WI38 (cell line): ENCODE data around the gene MAD1L1.

ENCODE experiments used
- H3K4me3 ChIP-seq: 2 replicates; pipeline ENCODE4 v1.5.1; 2011; ENCODE audit warnings: low read depth, mild to moderate bottlenecking, control low read depth, low read length
- TF ChIP-seq, protein P1 (sequence below): IDR thresholded peaks from 2 replicates; pipeline ENCODE4 v1.5.1; 2012; ENCODE audit warnings: low read depth, mild to moderate bottlenecking, control low read depth, low read length

The MAD1L1 gene

DNA sequence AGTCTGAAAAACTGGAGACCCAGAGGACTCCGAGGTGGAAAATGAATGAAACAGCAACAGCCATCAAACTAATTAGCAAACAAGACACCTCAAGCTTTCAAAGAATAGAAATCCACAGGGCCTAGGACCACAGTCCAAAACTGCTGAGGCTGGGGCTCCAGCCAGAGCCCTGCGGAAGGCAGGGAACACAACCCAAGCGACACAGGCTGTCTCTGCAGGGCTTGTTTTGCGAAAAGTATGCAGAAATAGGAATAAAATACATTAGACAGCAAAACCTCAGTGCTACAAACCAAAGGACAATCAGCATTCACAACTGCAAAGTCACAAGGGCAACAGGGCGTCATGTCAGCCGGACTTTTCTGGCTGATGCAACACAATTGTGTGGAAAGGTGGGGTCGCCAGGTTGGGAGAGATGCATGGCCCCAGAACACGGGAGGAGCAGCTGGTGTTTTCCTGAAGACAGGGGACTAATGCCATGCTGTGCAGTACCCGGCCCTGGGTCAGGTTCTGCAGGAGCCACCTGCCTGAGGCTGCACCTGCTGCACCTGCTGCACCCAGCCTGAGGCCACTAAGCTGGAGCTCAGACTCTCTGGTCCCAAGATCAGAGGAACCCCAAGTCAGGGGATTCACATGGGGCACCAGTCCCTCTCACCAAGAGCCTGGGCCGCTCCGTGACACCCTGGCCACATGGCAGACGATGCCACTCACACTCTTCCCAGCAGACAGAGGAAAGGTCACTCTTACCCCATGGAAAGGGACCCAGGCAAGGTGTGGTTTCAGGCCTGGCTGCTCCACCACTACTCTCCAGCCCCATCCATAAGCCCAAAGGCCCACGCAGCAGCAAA lies 74.2 kb downstream of the MAD1L1 start:
- H3K4me3 ChIP-seq, result no peak overlapping the region
- TF ChIP-seq, protein P1, sequence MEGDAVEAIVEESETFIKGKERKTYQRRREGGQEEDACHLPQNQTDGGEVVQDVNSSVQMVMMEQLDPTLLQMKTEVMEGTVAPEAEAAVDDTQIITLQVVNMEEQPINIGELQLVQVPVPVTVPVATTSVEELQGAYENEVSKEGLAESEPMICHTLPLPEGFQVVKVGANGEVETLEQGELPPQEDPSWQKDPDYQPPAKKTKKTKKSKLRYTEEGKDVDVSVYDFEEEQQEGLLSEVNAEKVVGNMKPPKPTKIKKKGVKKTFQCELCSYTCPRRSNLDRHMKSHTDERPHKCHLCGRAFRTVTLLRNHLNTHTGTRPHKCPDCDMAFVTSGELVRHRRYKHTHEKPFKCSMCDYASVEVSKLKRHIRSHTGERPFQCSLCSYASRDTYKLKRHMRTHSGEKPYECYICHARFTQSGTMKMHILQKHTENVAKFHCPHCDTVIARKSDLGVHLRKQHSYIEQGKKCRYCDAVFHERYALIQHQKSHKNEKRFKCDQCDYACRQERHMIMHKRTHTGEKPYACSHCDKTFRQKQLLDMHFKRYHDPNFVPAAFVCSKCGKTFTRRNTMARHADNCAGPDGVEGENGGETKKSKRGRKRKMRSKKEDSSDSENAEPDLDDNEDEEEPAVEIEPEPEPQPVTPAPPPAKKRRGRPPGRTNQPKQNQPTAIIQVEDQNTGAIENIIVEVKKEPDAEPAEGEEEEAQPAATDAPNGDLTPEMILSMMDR, result no peak

DNA sequence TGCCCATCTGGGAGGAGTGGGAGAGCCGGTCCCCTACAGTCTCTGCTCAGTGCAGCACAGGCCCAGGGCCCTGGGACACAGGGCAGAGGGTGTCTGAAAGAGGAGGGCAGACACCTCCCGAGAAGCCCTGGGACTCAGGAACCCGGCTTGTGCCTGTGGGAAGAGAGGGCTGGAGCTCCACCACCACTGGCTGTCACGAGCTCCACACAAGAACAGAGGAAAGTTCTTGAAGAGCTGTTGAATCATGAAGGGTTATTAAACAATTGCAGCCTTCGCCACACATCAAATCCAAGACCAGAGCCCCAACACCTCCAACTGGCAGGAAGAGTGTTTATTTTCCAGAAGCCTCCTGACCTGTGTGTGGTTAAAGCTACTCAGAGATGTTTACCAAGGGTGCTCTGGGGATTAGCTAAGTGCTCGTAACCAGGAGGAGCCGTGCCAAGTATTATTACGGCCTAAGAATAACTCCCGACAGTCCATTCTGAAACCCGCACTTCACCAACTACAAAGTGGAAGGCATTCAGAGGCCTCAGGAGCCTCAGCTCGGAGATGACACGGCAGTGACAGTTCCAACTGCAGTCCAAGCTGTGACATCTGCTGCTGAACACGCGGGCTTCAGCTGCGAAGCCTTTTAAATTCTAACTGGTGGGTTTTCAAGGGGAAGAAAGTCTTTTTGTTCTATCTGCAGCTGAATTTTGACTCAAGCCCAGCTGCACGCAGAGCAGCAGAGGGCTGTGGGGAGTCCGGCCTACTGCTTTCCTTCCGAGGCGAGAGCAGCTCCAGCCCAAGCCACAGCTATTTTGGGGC lies 75.1 kb downstream of the MAD1L1 start:
- no peak overlapping the region for H3K4me3 ChIP-seq
- TF ChIP-seq, protein P1, result no peak

DNA sequence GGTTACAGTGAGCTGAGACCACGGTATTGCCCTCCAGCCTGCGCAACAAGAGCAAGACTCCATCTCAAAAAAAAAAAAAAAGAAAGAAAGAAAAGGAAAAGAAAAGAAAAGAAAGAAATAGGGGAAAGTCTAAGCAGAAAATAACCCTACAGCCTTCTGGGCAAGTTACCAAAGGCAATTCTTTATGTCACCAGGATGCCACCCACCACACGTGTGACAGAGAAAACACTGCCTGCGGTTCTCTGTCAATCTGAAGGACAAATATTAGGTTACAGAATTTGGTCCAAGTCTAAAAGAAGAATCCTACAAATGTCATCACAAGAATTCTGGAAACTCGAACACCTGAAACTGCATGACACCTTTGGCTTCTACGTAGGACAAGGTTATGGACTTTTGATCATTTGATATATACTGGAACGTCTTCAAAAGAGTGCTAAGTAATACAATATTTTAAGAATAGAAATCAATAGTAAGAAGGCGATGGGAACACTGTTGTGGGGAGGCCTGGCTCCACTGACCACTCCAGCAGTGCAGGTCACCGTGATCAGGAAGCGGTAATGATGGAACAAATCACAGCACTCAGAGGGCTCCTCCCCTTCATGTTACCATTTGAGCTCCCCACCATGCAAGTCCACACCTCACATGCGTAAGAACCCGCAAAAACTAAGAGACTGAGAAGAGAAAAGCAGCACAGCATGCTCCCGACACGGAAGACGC lies 75.8 kb downstream of the MAD1L1 start:
- H3K4me3 ChIP-seq, result no peak overlapping the region
- TF ChIP-seq, protein P1, result no peak

DNA sequence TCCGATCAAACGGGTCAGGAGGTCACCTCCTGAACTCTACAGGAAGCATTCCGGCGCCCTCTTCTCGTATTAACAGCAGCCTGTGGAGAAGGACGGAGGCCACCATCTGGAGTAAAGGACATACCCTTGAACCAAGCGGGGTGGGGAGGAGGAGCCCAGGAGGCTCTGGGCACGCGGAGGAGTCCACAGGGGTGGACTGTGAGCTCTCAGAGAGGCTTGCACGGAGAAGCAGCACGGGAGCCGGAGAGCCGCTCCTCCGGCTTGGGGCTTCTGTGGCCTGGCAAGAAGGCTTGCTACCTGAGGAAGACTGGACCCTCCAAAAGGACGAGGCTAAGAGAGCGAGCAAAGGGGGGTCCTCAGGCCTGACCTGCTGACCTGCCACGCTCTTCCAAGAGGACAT lies 77.9 kb downstream of the MAD1L1 start:
- no peak overlapping the region for H3K4me3 ChIP-seq
- TF ChIP-seq, protein P1, result no peak

DNA sequence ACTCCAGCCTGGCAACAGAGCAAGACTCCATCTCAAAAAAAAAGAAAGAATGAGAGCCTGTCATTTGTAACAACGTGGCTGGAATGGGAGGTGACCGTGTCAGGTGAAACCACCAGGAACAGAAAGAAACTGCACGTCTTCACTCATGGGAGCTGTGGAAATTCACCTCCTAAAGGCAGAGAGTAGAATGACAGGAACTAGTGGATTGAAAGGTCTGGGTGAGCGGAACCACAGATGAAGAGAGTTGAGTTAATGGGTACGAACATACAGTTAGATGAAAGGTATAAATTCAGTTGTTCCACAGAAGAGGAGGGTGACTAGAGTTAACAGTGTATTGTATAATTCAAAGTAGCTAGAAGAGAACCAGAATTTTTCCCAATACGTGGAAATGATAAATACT lies 78.6 kb downstream of the MAD1L1 start:
- no peak overlapping the region for H3K4me3 ChIP-seq
- TF ChIP-seq, protein P1, result no peak

DNA sequence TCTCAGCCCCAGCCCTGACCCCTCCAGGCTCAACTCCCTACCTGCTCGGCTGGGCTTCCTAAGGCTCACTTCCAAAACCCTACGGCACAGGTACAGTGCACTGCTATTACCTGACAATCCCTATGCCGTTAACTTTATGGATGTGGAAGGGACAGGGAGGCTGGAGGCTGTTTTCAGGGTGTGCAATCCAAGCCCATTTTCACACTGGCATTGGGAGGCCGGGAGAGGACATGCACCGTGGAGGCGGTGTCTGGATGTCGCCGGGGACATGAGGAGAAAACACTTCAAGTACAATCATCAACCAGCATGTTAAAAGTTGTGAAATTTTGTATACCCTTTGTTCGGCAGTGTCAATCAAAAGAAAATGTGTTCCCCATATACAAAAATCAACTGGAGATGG lies 80.1 kb downstream of the MAD1L1 start:
- TF ChIP-seq, protein P1, result no peak
- no peak overlapping the region for H3K4me3 ChIP-seq
